GM19099 (cell line): ENCODE data around the gene UBE2I.

Experiments
- POLR2A ChIP-seq: IDR thresholded peaks from 3 replicates; pipeline ENCODE4 v1.6.1; 2011; ENCODE audit warnings: low read depth; ENCODE audit not compliant: insufficient read length; ENCODE audit errors: extremely low read depth

UBE2I gene

DNA sequence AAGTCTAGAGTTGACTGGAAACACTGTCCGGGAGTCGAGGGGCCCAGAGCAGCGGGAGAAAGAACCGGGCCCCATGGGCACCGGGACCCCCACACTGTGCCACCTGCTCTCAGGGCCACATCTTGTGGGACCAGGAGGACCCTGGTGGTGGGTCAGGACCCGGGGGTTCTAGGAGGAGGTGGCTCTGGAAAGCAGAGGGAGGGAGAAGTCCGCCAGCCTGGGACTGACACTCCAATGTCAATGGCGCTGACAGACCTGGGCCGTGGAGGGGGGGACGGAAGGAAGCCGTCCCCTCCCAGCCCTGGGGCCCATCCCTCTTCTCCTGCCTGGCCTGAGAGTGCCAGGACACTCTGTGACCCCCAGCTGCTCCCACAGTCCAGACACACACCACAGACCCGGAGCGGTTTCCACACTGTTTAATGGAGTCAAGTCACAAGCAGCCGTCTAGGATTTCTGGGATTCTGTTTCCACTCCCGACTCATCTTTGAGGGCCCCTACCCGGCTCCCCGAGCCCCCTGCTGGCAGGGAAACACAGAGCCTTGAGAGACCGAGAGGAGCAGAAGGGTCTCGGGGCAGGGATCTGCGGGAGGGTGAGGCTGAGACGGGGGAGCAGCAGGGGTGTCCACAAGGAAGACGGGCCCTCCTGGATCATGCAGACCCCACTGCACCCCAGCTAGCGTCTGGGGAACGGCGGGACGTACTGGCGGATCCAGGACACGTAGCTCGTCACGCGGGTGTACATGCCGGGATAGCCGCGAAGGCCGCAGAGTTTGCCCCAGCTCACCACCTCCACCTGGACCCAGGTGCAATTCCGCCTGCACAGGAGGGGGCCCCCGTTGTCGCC lies 23.5 kb upstream of the UBE2I start:
- TF ChIP-seq POLR2A, result no peak

DNA sequence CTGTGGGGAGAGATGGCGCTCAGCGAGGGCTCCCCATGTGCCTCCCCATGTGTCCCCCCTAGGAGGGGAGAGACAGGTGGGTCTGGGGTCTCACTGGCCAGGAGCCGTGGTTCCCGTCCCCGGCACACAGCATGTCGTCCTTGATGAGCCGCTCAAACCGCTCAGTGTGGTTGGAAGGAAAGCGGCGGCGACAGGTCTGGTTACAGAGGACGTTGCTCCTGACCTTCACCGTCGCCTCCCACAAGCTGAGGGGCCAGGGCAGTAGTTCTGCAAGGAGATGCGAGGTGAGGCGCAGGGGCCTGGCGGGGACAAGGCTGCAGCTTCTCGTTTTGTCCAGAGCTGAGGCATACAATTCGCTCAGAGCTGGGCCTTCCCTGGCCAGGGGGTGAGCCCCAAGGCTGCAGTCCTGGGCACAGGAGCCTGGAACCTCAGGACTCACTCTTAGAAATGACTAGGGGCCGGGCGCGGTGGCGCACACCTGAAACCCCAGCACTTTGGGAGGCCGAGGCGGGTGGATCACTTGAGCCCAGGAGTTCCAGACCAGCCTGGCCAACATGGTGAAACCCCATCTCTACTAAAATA lies 22.8 kb upstream of the UBE2I start:
- no peak for TF ChIP-seq POLR2A

DNA sequence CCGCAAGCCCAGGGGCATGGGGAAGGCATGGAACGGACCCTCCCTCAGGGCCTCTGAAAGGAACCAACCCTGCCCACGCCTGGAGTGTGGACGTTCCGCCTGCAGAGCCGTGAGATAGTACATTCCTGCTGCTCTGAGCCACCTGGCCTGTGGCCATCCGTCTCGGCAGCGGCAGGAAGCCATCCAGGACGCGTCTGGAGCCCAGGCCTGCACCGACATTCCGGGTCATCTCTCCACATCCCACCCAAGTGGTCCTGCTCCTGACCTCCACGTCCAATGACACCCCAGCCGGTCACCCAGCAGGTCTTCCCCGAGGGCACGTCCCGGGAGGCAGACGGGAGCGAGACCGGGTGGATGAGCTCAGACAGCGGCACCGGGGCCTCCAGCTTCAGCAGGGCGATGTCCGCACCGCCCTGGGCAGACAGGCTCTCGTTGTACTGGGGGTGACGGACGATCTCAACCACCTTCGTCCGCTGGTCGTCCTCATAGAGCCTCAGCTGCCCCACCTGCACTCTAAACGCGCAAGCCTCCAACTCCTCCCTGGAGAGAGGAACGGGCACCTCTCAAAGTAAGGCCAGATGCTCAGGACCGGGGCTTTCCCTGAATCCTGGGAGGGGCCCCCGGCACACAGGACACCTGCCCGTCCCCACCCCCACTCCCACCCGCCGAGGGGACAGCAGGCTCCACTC lies 21.3 kb upstream of the UBE2I start:
- no peak for TF ChIP-seq POLR2A

DNA sequence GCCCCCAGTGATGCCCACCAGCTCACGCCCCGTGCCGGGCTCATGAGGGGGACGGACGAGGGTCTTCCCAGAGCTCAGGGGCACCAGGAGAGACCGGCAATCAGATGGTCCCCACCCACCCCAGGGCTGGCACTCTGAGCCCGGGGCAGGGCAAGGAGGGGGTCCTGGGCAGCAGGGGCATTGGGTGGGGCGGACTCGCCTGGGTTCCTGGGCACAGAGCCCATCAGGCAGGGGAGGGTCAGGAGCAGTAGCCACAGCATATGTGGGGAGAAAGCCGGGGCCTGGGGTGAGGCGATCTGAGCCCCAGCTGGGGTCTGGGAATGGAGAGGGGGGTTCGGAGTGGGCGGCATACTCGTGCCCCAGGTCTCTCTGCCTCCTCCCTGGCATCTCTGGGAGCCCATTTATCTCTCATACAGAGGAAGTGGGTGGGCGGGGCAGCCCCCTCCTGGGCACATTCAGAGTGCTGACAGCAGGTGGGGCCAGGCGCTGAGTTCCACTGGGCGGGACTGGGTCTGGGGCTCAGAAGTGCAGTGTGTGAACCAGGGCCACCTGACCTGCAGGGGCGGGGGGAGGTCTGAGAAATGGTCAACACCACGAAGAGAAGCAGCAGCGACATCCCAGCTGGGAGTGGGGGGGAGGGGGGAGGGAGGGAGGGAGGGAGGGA lies 20.5 kb upstream of the UBE2I start:
- TF ChIP-seq POLR2A, result no peak

DNA sequence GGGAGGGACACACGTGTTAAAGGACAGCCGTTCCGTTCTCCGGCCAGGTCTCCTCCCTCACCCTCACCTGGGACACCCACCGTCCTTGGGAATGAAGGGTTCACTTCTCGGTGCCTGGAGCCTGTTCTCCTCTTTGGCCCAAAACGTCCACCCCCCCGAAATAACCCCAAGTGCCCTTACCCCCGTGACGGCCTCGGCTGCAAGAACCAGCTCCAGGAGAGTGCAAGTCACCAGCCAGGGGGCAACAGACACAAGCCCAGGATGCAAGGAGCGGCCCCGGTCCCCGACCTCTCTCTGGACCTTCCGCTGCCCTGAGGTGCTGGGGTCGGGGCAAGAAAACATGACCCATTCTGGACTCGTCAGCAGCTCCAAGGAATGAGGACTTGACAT lies 20.0 kb upstream of the UBE2I start:
- no peak for TF ChIP-seq POLR2A

DNA sequence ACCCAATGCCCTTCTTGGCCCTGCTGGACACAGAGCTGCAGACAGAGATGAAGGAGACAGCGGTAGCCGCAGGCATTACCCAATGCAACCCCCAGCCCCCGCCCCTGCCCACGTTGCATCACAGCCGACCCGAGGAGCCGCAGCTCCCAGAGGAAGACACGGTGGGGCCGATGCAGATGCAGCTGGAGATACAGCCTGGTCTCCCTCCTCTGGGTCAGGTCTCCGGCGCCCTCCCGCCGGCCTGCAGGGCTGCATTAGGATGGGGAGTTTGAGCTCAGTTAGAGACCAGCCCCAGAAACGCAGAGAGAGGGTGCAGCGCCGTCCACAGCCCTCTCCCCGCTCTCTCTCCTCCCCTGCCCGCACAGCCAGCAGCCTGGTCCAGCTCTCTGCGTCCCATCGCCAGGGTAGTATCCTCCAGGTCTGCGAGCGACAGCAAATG lies 19.4 kb upstream of the UBE2I start:
- no peak for TF ChIP-seq POLR2A

DNA sequence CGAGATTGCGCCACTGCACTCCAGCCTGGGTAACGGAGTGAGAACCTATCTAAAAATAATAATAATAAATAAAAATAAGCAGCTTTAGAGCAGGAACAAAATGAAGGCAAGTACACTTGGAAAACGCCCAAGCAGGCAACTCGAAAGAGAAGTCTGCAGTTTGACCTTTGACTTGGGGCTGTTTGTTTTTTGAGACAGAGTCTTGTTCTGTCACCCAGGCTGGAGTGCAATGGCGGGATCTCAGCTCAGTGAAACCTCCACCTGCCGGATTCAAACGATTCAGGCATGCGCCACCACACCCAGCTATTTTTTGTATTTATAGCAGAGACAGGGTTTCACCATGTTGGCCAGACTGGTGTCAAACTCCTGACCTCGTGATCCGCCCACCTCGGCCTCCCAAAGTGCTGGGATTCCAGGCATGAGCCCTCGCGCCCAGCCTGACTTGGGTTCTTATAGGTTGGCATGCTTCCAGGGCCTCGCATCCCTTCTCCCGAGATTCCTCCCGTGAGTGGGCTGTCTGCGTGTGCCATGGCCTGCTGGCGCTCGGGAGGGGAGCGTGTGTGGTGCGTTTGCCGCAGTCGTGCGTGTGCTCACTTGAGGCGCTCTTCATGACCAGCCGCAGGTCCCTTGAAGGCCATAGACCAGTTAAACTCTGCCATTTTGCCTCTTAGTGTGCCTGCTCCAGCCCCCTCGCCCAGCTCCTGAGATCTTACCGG lies 18.4 kb upstream of the UBE2I start:
- no peak for TF ChIP-seq POLR2A

DNA sequence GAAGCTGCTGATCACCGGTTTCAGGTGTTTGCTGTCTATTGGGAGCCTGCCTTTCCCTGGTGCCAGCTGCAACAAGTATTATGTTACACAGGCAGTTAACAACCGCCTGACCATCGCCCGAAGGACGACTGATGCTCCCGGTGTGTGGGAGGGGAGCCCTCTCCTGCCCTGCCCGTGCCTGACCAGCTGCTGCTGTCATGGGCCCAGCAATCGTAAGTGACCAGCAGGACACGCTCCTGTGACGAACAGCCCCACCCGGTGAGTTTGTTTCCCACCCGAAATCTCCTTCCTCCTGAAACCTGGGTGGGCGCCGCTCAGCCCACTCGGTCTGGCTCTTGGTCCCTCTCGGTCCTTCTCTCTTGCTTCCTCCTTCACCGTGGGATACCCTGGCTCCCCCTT lies 17.9 kb upstream of the UBE2I start:
- TF ChIP-seq POLR2A, result no peak

DNA sequence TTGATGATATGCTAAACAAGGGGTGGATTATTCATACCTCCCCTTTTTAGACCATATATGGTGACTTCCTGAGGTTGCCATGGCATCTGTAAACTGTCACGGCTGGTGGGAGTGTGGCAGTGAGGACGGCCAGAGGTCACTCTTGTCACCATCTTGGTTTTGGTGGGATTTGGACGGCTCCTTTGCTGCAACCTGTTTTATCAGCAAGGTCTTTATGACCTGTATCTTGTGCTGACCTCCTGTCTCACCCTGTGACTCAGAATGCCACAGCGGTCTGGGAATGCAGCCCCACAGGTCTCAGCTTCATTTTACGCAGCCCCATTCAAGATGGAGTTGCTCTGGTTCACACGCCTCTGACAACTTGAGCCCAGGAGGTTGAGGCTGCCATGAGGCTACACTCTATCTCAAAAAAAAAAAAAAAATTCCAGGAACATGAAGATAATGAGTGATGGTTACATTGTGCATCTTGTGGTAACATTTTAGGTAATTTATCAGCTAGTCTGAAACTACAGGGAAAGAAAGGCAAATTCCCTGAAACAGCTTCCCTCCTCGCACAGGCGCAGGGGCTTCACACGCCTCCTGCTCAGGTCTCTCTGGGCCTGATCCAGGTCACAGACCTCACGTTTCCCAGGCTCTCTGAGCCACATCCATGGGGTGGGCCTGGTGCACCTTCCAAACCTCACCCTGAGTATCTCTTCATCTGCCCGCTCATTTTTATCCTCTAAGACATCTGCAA lies 15.3 kb upstream of the UBE2I start:
- TF ChIP-seq POLR2A, result no peak

DNA sequence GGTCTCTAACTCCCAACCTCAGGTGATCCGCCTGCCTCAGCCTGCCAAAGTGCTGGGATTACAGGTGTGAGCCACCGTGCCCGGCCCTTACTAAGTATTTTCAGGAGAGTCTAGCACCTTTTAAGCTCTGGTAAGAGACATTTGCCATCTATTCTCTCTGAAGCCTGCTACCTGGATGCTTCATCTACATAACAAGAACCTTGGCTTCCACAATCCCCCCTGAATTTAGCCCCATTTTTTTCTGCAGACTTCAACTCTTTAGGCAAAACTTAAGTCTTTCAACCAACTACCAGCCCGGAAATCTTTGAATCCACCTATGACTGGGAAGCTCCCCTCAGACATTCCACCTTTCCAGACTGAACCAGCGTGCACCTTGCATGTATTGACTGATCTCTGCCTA lies 14.0 kb upstream of the UBE2I start:
- no peak for TF ChIP-seq POLR2A

DNA sequence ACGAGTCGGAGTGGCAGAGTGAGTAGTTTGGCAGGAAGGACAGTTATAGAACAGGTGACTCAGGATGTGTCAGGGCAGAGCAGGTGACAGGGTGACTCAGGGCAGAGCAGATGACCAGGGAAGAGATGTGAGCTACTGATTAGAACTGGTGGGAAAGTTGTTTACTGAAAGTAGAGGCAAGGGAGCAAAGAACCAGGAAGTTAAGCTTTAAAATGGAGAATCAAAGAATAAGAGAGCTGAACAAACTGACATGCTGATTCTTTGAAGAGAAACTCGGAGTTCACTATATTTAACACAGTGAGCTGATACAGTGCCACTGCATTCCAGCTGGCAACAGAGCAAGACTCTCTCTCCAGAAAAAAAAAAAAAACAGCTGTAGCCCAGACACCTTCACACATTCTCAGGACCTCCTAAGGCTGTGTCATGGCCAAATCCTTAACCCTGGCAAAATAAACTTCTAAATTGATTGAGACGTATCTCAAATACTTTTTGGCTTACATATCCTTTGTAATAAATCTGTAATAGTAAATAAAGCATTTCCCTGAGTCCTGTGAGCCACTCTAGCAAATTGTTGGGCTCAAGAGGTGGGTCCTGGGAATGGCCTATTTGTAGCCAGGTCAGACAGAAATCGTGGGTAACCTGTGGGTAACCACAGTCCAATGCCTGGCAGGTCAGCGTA lies 12.3 kb upstream of the UBE2I start:
- TF ChIP-seq POLR2A, result no peak

DNA sequence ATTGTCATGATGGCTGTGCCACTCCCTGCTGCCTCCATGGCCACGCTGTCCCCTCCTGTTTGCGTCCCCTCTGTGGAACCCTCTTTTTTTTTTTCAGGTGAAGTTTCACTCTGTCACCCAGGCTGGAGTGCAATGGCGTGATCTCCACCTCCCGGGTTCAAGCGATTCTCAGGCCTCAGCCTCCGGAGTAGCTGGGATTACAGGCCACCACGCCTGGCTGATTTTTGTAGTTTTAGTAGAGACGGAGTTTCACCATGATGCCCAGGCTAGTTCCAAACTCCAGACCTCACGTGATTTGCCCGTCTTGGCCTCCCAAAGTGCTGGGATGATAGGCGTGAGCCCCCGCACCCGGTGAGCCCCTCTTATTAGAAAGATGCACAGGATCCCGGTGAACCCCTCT lies 11.0 kb upstream of the UBE2I start:
- no peak for TF ChIP-seq POLR2A

DNA sequence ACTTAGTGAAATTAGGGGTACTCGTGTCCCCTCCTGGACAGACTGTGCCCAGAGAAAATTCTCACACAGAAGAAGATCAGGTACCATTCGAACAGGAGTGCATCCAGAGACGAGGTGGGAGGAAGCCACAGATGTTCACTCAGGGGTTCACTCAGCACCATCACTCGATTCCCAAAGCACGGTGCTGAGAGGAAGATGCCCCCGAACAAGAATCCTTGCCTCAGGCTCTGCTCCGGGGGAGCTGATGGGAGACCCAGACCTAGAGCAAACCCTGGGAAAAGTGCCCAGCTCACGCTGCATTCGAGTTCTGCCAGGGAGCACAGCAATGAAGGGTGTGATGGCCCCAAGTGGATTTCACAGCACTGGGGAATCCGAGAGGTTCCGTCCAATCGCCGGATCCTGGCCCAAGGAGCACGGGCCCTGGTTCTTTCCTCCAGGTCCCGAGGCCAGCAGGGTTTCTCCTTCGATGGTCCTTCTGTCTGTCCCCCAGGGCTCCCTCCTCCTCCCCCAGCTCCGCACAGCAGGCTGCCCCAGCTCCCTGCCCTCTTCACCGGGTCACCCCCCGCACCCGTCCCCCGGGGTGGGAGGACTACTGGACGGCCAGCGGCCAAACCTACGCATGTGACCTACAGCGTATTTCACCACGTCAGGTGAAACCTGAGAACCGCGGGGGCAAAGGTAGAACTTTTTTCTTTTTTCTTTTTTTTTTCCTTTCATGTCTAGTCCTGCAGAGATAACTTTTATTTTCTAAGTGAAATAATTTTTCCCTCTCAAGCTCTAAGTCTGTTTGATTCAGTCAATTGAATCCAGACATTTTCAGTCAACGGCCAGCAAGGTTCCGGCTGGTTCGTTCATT lies 10.2 kb upstream of the UBE2I start:
- TF ChIP-seq POLR2A, result no peak
